Bronchial epithelial cell (primary cell): Measurements from ENCODE around the gene CALY. TPM values are rescaled to one million over a fixed set of nuclear protein-coding genes. Genes with fewer than 3 reads are reported as not detected.

Source experiments
- DNase-seq: peaks from one replicate; pipeline ENCODE4 v3.0.0-alpha.2; 2010; ENCODE audit warnings: low read depth
- FAIRE-seq: peaks from 2 replicates; lab custom pipeline; 2011; peaks lifted over from hg19 to GRCh38; lab: Jason Lieb, UNC
- H3K27me3 ChIP-seq: 2 replicates; pipeline ENCODE4 v1.5.1; 2011; ENCODE audit warnings: low read length; ENCODE audit not compliant: control insufficient read depth, insufficient read depth
- H3K36me3 ChIP-seq: 2 replicates; pipeline ENCODE4 v1.5.1; 2011; ENCODE audit warnings: low read length; ENCODE audit not compliant: control insufficient read depth, insufficient read depth
- H3K4me3 ChIP-seq: 2 replicates; pipeline ENCODE4 v1.5.1; 2011; ENCODE audit warnings: mild to moderate bottlenecking, low read depth, low read length, control low read depth
- CTCF ChIP-seq: IDR thresholded peaks from 2 replicates; pipeline ENCODE4 v1.5.1; 2011; ENCODE audit warnings: mild to moderate bottlenecking, moderate library complexity, low read length, control low read depth, inconsistent platforms; ENCODE audit not compliant: insufficient read depth, severe bottlenecking
- total RNA-seq: library from RNA; depleted of rRNA; stranded (reverse); fragments of >200 nt; gene quantifications from 2 replicates; pipeline ENCODE4 v1.2.1, GENCODE V29; 2014

The CALY gene
- total RNA-seq, 1 donor from 2014 or later = not detected

- no peak for TF ChIP-seq CTCF
- FAIRE-seq (no peak), DNase-seq (no peak)
- H3K27me3 ChIP-seq = no peaks in the 10 kb centered on the region
- peaks cover 5% of the 10 kb centered on the region for H3K36me3 ChIP-seq
- no peak overlapping the region for H3K4me3 ChIP-seq
Measured at GRCh38 chr10:133358162-133358924, 21.6 kb upstream of the CALY start.

- DNase-seq (no peak), FAIRE-seq (no peak)
- no peak for TF ChIP-seq CTCF
- Histone ChIP-seq H3K27me3 (no peaks in the 10 kb centered on the region), H3K4me3 (peak within 1 kb of the TSS; percentile 52), H3K36me3 (peaks cover 2% of the 10 kb centered on the region)
Measured at GRCh38 chr10:133357285-133358161, 20.8 kb upstream of the CALY start, which contains the start of gene FUOM. FUOM (minus strand) TSS chr10:133358019; CDS start chr10:133358007, 12 bp downstream.

GRCh38 chr10:133356549-133357284 lies 20.0 kb upstream of the CALY start:
- no peak for DNase-seq
- no peaks in the 10 kb centered on the region for H3K36me3 ChIP-seq
- no peak for FAIRE-seq
- H3K4me3 ChIP-seq = peak overlapping the region; percentile 52
- no peaks in the 10 kb centered on the region for H3K27me3 ChIP-seq
- TF ChIP-seq CTCF = no peak

GRCh38 chr10:133355991-133356390 lies 19.3 kb upstream of the CALY start:
- FAIRE-seq (no peak), DNase-seq (no peak)
- H3K36me3 ChIP-seq = no peaks in the 10 kb centered on the region
- no peak overlapping the region for H3K4me3 ChIP-seq
- no peaks in the 10 kb centered on the region for H3K27me3 ChIP-seq
- no peak for TF ChIP-seq CTCF

- Histone ChIP-seq H3K36me3 (no peaks in the 10 kb centered on the region), H3K4me3 (no peak overlapping the region), H3K27me3 (no peaks in the 10 kb centered on the region)
- FAIRE-seq (no peak), DNase-seq (no peak)
- no peak for TF ChIP-seq CTCF
Measured at GRCh38 chr10:133355266-133355665, 18.6 kb upstream of the CALY start.
